H7 (cell line): ENCODE results near the gene METTL16. TPM values are rescaled to one million over a fixed set of nuclear protein-coding genes. Genes with fewer than 3 reads are reported as not detected.
"Not testable (repeated sequence)": the region's sequence is repeated elsewhere in the genome, so short reads cannot be mapped to it uniquely, and the experiment has no call there.

Source experiments
- DNase-seq: peaks from one replicate; pipeline ENCODE4 v3.0.0; 2012
- H3K27me3 ChIP-seq: 2 replicates; pipeline ENCODE4 v1.6.0; 2011; ENCODE audit warnings: mild to moderate bottlenecking, low read length; ENCODE audit not compliant: control insufficient read depth, insufficient read depth
- H3K36me3 ChIP-seq: replicated peaks from 2 replicates; pipeline ENCODE4 v1.5.1; 2011; ENCODE audit warnings: low read length; ENCODE audit not compliant: control insufficient read depth, insufficient read depth
- H3K4me3 ChIP-seq: 2 replicates; pipeline ENCODE4 v1.5.1; 2011; ENCODE audit warnings: low read depth, mild to moderate bottlenecking, control low read depth, low read length, moderate library complexity; ENCODE audit not compliant: insufficient read depth
- total RNA-seq: library from RNA; depleted of rRNA; stranded (reverse); fragments of >200 nt; shearing (Covaris generic); gene quantifications from 2 replicates; pipeline ENCODE4 v1.2.3, GENCODE V29; 2014

The METTL16 gene
- total RNA-seq, 1 experiment from 2014 or later: 21.3 TPM

DNA sequence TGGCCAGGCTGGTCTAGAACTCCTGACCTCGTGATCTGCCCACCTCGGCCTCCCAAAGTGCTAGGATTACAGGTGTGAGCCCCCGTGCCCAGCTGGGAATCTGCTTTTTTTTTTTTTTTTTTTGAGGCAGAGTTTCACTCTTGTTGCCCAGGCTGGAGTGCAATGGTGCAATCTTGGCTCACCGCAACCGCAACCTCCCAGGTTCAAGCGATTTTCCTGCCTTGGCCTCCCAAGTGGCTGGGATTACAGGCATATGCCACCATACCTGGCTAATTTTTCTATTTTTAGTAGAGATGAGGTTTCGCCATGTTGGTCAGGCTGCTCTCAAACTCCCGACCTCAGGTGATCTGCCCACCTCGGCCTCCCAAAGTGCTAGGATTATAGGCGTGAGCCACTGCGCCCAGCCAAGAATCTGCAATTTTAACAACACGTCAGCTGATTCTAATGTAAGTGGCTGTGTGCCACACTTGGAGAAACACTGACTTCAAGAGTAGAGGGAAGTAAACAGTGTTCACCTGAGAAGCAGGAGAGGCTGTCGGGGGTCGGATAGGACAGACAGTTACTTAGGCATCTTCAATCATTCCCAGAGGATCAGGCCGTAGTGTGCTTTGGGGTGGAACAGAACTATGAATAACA, 10.2 kb upstream of the METTL16 start:
- H3K4me3 ChIP-seq, H3K27me3 ChIP-seq, DNase-seq, H3K36me3 ChIP-seq: not testable (repeated sequence)

DNA sequence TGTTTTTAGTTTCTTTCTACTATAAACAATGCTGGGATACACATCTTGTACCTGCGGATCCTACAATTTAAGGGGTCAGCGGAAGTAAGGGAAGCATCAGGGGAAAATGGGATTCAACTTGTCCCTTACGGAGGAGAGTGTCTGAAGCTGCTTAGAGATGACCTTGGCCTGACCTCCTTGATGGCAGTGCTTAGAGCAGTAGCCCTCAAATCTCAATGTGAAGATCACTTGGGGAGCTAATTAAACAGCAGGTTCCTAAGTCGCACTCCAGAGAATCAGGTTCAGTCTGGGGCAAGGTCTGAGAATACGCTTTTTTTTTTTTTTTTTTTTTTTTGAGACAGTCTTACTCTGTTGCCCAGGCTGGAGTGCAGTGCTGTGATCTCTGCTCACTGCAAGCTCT, 9.6 kb upstream of the METTL16 start:
- no peaks in the 10 kb centered on the region for H3K27me3 ChIP-seq
- DNase-seq: no peak
- H3K4me3 ChIP-seq: no peak overlapping the region
- H3K36me3 ChIP-seq: no peaks in the 10 kb centered on the region

DNA sequence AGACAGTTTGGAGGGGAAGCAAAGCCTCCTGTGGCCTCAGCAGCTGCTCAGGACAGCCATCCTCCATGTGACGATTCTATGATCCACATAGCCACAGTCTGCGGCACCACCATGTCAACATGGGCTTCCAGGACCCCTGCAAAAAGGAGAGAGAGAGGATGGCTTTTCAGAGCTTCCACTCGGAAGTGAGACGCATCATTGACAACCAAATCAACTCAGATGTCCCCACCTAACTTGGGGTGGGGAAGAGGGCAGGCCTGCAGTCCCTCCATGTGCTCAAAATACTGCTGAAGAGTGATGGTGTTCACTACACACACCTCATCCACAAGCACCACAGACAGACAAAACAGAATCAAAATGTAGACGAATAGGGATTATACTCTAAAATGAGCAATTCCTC, 5.9 kb upstream of the METTL16 start:
- Histone ChIP-seq H3K36me3 (no peaks in the 10 kb centered on the region), H3K27me3 (no peaks in the 10 kb centered on the region), H3K4me3 (no peak overlapping the region)
- no peak for DNase-seq

DNA sequence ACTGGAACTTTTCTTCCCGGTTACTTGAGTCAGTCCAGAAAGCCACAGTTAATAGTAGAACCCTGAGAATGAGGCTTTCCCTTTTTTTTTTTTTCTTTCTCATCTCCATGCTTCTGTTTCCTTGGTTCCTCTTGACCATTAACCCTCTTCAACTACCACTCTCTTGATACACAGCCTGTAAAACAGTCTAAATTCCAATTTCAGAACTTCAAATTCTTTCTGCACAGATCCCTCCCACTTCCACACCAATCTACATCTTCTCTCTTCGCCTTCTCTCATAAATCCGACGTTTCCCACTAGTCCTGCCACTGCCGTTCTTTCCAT, 588 bp downstream of the METTL16 start:
- no peak for DNase-seq
- no peaks in the 10 kb centered on the region for H3K27me3 ChIP-seq
- peak overlapping the region; percentile 85 for H3K4me3 ChIP-seq
- no peaks in the 10 kb centered on the region for H3K36me3 ChIP-seq

DNA sequence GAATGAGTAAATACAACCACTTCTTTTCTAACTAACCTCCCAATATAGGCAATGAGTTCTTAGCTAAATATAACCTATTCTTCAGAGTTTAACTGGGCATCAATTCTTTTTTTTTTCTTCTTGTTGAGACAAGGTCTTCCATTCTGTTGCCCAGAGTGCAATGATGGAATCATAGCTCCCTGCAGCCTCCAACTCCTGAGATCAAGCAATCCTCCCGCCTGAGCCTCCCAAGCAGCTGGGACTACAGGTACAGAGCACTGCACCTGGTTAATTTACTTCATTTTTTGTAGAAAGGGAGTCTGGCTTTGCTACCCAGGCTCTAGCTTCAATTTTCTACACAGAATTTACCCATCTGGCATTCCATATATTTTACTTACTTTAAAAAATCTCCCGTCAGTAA, 1.1 kb downstream of the METTL16 start:
- no peaks in the 10 kb centered on the region for H3K36me3 ChIP-seq
- DNase-seq: no peak
- no peaks in the 10 kb centered on the region for H3K27me3 ChIP-seq
- H3K4me3 ChIP-seq: peak overlapping the region; percentile 85

DNA sequence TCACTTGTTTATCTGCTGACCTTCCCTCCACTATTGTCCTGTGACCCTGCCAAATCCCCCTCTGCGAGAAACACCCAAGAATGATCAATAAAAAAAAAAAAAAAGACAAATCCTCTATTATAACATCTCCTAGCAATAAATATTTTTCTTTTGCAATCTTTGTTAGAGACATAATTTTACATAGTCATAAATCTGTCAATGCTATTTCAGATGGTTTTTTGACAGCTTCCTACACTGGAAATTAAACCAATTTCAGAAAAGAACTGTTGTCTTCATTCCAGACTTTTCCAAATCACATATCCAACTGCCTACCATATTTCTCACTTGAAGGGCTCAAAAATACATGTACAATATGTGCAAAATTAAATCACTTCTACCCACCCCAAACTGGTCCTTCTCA, 3.7 kb downstream of the METTL16 start:
- no peak overlapping the region for H3K4me3 ChIP-seq

DNA sequence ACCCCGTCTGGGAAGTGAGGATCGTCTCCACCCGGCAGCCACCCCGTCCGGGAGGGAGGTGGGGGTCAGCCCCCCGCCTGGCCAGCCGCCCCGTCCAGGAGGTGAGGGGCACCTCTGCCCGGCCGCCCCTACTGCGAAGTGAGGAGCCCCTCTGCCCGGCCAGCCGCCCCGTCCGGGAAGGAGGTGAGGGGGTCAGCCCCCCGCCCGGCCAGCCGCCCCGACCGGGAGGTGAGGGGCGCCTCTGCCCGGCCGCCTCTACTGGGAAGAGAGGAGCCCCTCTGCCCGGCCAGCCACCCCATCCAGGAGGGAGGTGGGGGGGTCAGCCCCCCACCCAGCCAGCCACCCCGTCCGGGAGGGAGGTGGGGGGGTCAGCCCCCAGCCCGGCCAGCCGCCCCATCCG, 4.7 kb downstream of the METTL16 start:
- H3K4me3 ChIP-seq, H3K36me3 ChIP-seq, DNase-seq, H3K27me3 ChIP-seq: not testable (repeated sequence)

More for the DNA sequence above, 3.7 kb downstream of the METTL16 start:
- Histone ChIP-seq H3K27me3 (no peaks in the 10 kb centered on the region), H3K36me3 (no peaks in the 10 kb centered on the region)
- no peak for DNase-seq

DNA sequence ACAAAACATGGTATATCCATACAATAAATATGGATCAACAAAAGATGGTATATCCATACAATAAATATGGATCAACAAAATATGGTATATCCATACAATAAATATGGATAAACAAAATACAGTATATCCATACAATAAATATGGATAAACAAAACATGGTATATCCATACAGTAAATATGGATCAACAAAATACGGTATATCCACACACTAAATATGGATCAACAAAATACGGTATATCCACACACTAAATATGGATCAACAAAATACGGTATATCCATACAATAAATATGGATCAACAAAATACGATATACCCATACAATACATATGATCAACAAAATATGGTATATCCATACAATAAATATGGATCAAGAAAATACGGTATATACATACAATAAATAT, 8.1 kb downstream of the METTL16 start:
- Histone ChIP-seq H3K27me3 (no peaks in the 10 kb centered on the region), H3K4me3 (no peak overlapping the region), H3K36me3 (peaks cover 4% of the 10 kb centered on the region)
- no peak for DNase-seq

DNA sequence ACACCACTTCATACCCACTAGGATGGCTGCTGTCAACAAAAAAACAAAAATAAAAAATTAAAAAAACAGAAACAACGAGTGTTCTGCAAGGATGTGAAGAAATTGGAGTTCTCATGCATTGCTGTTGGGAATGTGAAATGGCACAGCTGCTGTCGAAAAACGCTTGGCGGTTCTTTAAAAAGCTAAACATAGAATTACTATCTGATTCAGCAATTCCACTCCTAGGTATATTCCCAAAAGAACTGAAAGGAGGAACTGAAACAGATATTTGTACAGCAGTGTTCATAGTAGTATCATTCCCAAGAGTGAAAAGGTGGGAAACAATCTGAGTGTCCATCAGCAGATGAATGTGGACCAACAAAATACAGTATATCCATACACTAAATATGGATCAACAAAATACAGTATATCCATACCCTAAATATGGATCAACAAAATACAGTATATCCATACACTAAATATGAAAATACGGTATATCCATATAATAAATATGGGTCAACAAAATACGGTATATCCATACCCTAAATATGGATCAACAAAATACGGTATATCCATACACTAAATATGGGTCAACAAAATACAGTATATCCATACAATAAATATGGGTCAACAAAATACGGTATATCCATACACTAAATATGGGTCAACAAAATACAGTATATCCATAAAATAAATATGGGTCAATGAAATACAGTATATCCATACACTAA, 8.7 kb downstream of the METTL16 start:
- no peak for DNase-seq
- peaks cover 4% of the 10 kb centered on the region for H3K36me3 ChIP-seq

DNA sequence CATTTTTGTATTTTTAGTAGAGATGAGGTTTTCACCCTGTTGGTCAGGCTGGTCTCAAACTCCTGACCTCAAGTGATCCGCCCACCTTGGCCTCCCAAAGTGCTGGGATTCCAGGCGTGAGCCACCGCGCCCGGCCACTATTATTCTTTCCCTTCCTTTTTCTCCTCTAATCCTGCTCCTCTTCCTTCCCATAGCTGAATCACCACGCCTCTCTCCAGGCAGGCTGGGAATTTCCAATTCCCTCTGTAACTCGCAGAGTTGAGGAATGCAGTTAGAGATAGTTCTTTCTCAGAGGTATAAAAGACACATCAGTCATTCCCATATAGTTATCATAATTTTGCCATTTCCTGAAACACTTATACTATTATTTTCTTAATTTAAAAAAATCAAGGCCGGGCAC, 11.2 kb downstream of the METTL16 start:
- H3K36me3 ChIP-seq: peaks cover 4% of the 10 kb centered on the region
- no peak overlapping the region for H3K4me3 ChIP-seq
- no peak for DNase-seq
- no peaks in the 10 kb centered on the region for H3K27me3 ChIP-seq

More for the DNA sequence above, 8.7 kb downstream of the METTL16 start:
- Histone ChIP-seq H3K27me3 (no peaks in the 10 kb centered on the region), H3K4me3 (no peak overlapping the region)

DNA sequence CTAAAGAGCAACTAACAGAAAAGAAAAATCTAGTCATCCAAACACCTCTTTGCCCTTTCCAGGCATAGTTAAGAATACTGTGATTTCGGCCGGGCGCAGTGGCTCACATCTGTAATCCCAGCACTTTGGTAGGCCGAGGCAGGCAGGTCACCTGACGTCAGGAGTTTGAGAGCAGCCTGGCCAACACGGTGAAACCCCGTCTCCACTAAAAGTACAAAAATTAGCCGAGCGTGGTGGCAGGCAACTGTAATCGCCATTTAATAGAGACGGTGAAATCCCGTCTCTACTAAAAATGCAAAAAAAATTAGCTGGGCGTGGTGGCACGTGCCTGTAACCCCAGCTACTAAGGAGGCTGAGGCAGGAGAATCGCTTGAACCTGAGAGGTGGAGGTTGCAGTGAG, 22.4 kb downstream of the METTL16 start:
- DNase-seq, H3K27me3 ChIP-seq, H3K4me3 ChIP-seq, H3K36me3 ChIP-seq: not testable (repeated sequence)

DNA sequence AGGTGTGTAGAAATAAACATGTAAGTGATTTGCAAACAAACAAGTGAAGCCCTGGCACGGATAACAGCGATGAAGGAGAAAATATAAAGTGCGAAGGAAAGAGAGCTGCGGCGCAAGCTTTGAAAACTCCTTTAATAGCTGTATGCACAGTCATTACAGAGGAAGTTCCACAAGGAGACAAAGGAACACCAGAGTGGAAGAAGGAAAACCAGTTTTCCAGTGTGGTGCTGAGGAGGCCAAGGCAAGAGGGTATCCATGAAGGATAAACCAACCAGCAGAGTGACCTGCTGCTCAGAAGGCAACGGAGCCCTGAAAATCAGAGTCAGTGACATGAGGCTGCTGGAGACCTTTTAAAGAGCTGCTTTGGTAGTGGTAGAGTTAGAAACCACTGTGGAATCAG, 24.4 kb downstream of the METTL16 start:
- Histone ChIP-seq H3K27me3 (no peaks in the 10 kb centered on the region), H3K36me3 (no peaks in the 10 kb centered on the region), H3K4me3 (no peak overlapping the region)
- DNase-seq: no peak

DNA sequence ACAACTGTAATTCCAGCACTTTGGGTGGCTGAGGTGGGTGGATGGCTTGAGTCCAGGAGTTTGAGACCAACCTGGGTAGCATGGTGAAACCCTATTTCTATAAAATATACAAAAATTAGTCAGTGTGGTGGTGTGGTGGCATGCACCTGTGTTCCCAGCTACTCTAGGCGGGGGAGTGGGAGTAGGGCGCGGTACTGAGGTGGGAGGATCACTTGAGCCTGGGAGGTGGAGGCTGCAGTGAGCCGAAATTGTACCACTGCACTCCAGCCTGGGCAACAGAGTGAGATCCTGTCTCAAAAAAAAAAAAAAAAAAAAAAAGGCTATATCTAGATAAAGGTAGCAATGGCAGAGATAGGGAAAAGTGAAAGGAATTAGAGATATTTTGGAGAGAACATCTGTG, 25.0 kb downstream of the METTL16 start:
- H3K36me3 ChIP-seq, H3K27me3 ChIP-seq, DNase-seq, H3K4me3 ChIP-seq: not testable (repeated sequence)

DNA sequence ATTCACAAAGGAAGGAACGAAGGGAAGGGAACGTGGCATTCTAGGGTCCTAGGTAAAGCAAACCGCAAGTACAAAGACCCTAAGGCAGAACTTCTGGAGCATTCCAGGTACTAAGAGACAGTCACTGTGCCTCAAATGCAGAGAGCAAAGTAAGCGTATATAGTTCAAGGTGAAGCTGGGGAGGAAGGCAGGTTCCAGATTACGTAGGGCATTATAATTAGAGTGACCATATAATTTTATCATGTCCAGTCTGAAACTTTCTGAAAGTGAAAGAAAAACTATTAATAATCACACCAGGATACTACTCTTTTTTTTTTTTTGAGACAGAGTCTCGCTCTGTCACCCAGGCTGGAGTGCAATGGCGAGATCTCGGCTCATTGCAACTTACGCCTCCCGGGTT, 25.7 kb downstream of the METTL16 start:
- no peaks in the 10 kb centered on the region for H3K36me3 ChIP-seq
- H3K4me3 ChIP-seq: no peak overlapping the region
- no peaks in the 10 kb centered on the region for H3K27me3 ChIP-seq
- no peak for DNase-seq

DNA sequence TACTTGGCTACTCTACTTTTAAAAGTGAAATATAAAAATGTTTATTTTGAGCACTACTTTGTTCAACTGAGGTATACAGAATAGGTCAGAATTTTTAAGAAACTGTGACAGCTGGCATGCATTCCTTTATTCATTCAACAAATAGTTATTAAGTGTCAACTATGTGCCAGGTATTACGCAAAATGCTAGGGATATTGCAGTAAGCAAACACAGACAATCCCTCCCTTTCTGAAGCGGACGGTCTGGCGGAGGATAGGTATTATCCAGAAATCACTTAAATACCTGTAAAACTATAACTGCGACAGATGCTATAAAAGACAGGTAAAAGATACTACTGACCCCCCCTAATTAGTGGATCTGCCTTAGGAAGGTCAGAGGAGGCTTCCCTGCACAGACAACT, 26.1 kb downstream of the METTL16 start:
- no peak for DNase-seq
- no peak overlapping the region for H3K4me3 ChIP-seq
- H3K27me3 ChIP-seq: no peaks in the 10 kb centered on the region
- H3K36me3 ChIP-seq: no peaks in the 10 kb centered on the region

DNA sequence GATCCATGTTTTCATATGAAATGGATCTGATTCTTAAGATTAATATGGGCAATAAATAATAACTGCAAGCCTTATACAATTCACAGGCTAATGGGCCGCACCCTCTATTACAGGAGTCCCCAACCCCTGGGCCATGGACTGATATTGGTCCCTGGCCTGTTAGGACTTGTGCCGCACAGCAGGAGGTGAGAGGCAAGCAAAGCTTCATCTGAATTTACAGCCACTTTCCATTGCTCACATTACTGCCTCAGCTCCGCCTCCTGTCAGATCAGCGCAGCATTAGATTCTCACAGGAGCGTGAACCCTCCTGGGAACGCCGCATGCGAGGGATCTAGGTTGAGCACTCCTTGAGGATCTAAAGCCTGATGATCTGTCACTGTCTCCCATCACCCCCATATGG, 26.8 kb downstream of the METTL16 start:
- DNase-seq: no peak
- Histone ChIP-seq H3K4me3 (no peak overlapping the region), H3K27me3 (no peaks in the 10 kb centered on the region), H3K36me3 (no peaks in the 10 kb centered on the region)
